Brain microvascular endothelial cell (primary cell): ENCODE data around the gene FSD1.
A peak's percentile ranks its signal among the peaks of the same experiment; 100 is the strongest.
"Not testable (repeated sequence)": the region's sequence is repeated elsewhere in the genome, so short reads cannot be mapped to it uniquely, and the experiment has no call there.

Experiments
- DNase-seq: peaks from one replicate; pipeline ENCODE4 v3.0.0-alpha.2; 2020
- H3K27ac ChIP-seq: fragments of 250-450 bp; sonication (Bioruptor Pico); 2 replicates; pipeline ENCODE4 v1.5.1; 2020; ENCODE audit warnings: mild to moderate bottlenecking, moderate library complexity
- H3K27me3 ChIP-seq: fragments of 250-450 bp; sonication (Bioruptor Pico); replicated peaks from 2 replicates; pipeline ENCODE4 v1.5.1; 2020; ENCODE audit warnings: mild to moderate bottlenecking
- H3K36me3 ChIP-seq: fragments of 250-450 bp; sonication (Bioruptor Pico); replicated peaks from 2 replicates; pipeline ENCODE4 v1.5.1; 2020; ENCODE audit warnings: mild to moderate bottlenecking
- H3K4me3 ChIP-seq: 2 replicates; pipeline ENCODE4 v1.5.1; 2011; ENCODE audit warnings: low read depth, mild to moderate bottlenecking, control low read depth, low read length, moderate library complexity
- in situ Hi-C: cut with HindIII; loops from 2 replicates; pipeline ENCODE4 v1.10.0; 2017; ENCODE audit warnings: low sequenced_read_pairs, low pct_ligation_motif_present
- TF ChIP-seq, protein P1 (sequence below): IDR thresholded peaks from 2 replicates; pipeline ENCODE4 v1.5.1; 2011; ENCODE audit warnings: low read depth, mild to moderate bottlenecking, moderate library complexity, low read length, control low read depth, inconsistent platforms; ENCODE audit errors: missing control alignments

Gene FSD1

DNA sequence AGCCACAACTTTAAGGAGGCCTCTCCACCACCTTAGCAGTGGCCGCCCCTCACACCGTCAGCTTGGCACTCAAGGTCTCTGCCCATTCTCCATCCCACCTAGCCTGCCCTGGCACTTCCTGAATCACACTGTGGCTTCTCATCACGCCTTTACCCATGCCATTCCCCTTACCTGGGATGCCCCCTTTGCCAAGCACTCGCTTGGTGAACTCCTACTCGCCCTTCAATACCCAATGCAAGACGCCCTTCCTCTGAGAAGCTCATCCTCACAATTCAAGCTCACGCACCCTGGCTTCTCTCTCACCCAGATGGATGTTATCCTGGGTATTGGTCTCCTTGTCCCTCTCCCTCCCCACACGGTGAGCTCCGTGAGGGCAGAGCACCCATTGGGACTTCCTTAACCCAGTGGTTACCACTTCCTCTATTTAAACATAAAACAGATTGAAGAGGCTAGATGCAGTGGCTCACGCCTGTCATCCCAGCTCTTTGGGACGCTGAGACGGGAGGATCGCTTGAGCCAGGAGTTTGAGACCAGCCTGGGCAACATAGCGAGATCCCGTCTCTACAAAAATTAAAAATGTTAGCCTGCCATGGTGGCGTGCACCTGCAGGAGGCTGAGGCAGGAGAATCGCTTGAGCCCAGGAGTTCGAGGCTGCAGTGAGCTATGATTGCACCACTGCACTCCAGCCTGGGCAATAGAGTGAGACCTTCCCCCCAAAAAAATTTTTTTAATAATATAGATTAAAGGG lies 38.0 kb upstream of the FSD1 start:
- in situ Hi-C loops, result no loop called here
- TF ChIP-seq, protein P1, sequence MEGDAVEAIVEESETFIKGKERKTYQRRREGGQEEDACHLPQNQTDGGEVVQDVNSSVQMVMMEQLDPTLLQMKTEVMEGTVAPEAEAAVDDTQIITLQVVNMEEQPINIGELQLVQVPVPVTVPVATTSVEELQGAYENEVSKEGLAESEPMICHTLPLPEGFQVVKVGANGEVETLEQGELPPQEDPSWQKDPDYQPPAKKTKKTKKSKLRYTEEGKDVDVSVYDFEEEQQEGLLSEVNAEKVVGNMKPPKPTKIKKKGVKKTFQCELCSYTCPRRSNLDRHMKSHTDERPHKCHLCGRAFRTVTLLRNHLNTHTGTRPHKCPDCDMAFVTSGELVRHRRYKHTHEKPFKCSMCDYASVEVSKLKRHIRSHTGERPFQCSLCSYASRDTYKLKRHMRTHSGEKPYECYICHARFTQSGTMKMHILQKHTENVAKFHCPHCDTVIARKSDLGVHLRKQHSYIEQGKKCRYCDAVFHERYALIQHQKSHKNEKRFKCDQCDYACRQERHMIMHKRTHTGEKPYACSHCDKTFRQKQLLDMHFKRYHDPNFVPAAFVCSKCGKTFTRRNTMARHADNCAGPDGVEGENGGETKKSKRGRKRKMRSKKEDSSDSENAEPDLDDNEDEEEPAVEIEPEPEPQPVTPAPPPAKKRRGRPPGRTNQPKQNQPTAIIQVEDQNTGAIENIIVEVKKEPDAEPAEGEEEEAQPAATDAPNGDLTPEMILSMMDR, result no peak
- Histone ChIP-seq H3K27me3 (no peaks in the 10 kb centered on the region), H3K4me3 (no peak overlapping the region), H3K36me3 (peaks cover 18% of the 10 kb centered on the region), H3K27ac (no peak overlapping the region)
- DNase-seq, result no peak

DNA sequence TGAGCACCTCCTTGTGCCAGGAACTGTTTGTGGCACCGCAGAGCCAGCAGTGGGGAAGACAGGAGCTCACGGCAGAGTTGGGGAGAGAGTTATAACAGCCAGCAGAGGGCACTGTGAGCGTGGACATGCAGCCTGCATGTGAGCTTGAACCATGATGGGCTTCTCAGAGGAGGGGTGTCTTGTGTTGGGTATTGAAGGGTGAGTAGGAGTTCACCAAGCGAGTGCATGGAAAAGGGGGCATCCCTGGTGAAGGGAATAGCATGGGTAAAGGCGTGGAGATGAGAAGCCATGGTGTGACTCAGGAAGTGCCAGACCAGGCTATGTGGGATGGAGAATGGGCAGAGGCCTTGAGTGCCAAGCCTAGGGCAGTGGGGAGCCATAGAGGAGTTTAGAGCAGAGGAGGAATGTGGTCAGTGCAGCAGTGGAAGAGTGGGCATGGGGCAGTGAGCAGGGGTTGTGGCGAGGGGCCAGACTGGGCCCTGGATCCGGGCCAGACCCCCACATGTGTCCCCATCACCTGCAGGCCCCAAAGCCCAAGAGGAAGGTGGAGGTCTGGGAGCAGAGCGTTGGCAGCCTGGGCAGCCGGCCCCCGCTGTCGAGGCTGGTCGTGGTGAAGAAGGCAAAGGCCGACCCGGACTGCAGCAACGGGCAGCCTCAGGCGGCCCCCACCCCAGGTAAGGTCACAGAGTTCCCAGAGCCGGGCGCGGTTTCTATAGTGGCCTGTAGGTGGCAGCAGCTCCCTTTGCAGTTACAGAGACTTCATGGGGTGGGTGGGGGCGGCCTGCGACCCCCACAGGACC lies 37.1 kb upstream of the FSD1 start:
- DNase-seq, result peak; percentile 10
- H3K27ac ChIP-seq, result no peak overlapping the region
- TF ChIP-seq, protein P1, result peak; percentile 86
- no peak overlapping the region for H3K4me3 ChIP-seq
- no peaks in the 10 kb centered on the region for H3K27me3 ChIP-seq
- peaks cover 18% of the 10 kb centered on the region for H3K36me3 ChIP-seq
- in situ Hi-C loops, result no loop called here

DNA sequence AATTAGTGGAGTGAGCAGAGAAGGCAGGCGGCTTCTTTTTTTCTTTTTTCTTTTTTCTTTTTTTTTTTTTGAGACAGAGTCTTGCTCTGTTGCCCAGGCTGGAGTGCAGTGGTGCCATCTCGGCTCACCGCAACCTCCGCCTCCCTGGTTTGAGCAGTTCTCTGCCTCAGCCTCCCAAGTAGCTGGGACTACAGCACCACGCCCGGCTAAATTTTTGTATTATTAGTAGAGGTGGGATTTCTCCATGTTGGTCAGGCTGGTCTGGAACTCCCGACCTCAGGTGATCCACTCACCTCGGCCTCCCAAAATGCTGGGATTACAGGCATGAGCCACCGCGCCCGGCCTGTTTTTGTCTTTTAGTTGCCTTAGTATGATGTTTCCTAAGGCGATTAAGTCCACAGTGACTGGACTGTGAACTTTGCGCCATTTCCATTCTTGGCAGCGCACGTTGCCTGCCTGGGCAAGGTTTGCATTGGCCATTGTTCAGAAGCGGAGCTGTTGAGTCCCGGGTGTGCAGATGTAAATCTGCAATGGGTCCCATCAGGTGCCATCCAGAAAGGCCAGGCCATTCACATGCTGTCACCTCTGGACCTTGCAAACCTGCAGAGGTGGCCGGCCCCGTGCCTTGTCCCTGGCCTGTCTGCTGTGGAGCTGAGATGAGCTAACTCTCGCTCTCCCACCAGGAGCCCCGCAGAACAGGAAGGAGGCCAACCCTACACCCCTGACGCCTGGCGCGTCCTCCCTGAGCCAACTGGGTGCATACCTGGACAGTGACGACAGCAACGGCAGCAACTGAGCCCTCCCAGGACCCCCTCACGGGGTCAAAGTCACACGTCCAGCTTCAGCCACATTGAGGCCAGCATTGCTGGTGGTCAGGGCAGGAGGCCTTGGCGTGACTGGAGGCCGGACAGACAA lies 36.2 kb upstream of the FSD1 start:
- in situ Hi-C loops, result no loop called here
- H3K27me3 ChIP-seq, result no peaks in the 10 kb centered on the region
- DNase-seq, result no peak
- peaks cover 18% of the 10 kb centered on the region for H3K36me3 ChIP-seq
- no peak overlapping the region for H3K4me3 ChIP-seq
- TF ChIP-seq, protein P1, result no peak
- no peak overlapping the region for H3K27ac ChIP-seq

DNA sequence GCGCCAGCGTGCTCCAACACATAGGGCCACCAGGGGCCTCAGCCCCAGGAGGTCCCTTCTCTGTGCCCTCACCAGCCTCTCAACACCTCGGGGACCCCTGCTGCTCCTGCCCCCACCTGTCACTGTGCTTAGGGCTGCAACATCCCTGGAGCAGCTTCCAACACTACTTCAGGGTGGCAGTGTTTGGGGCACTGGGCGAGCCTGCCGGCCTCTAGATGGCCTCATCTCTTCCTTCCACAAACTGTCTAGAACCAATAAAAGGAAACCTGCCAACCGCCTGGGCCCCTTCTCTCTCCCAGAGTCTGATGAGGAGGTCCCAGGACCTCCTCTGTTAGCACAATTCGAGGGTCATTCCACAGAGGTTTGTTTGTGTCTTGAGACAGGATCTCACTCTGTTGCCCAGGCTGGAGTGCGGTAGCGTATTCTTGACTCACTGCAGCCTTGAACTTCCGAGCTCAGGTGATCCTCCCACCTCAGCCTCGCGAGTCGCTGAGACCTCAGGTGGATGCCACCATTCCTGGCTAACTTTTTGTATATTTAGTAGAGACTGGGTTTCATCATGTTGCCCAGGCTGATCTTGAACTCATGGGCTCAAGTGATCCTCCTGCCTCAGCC lies 35.5 kb upstream of the FSD1 start:
- Histone ChIP-seq H3K36me3 (peaks cover 15% of the 10 kb centered on the region), H3K27ac (no peak overlapping the region), H3K4me3 (no peak overlapping the region), H3K27me3 (no peaks in the 10 kb centered on the region)
- TF ChIP-seq, protein P1, result peak; percentile 9
- in situ Hi-C loops, result no loop called here
- no peak for DNase-seq

DNA sequence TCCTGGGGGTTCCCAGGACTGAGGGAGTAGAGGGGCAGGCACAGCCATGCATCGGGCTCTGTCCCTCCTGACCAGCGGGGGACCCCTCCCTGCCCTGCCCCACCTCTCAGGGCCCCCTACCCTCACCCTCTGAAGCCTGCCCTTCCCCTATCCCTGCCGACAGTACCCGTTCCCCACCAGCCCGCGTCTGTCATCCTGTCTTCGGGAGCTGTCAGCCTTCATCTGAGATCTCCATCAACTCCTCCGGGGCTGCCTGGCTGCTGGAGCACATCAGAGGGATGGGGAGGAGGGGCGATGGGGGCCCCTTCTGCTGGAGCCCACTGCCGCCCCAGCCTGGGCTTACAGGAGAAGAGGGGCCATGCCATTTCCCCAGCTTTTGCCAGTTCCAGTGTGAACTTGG lies 31.5 kb upstream of the FSD1 start:
- Histone ChIP-seq H3K27me3 (peaks cover 3% of the 10 kb centered on the region), H3K36me3 (peaks cover 11% of the 10 kb centered on the region), H3K27ac (no peak overlapping the region), H3K4me3 (no peak overlapping the region)
- DNase-seq, result no peak
- in situ Hi-C loops, result no loop called here
- TF ChIP-seq, protein P1, result no peak

DNA sequence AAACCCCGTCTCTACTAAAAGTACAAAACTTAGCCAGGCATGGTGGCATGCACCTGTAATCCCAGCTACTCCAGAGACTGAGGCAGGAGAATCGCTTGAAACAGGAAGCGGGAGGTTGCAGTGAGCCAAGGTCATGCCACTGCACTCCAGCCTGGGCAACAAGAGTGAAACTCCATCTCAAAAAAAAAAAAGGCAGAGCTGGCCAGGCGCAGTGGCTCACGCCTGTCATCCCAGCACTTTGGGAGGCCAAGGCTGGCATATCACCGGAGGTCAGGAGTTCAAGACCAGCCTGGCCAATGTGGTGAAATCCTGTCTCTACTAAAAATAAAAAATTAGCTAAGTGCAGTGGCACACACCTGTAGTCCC lies 30.1 kb upstream of the FSD1 start:
- in situ Hi-C loops, H3K4me3 ChIP-seq, H3K27ac ChIP-seq, DNase-seq, H3K36me3 ChIP-seq: not testable (repeated sequence)
- H3K27me3 ChIP-seq, result peaks cover 12% of the 10 kb centered on the region
